Thoracic aorta (tissue), 2 donors: ENCODE data around the gene EIPR1. TPM values are rescaled to one million over a fixed set of nuclear protein-coding genes. Genes with fewer than 3 reads are reported as not detected.

Experiments
- ATAC-seq: fragments of 150-250 bp; one replicate; pipeline ENCODE4 v1.8.0; 2017; ENCODE audit warnings: low read depth; ENCODE audit not compliant: insufficient number of reproducible peaks, low FRiP score
- DNase-seq: peaks from one replicate; pipeline ENCODE4 v3.0.0-alpha.2; 2020; ENCODE audit warnings: low spot score
- H3K27ac ChIP-seq, 2 donors: fragments of 200-600 bp; sonication (generic); 1 replicate in 1 of 2; 2 replicates in 1 of 2; pipeline ENCODE4 v1.5.1; 2016; ENCODE audit warnings: mild to moderate bottlenecking in 2 of 2, moderate library complexity in 2 of 2
- H3K27me3 ChIP-seq: fragments of 200-600 bp; sonication (generic); replicated peaks from 2 replicates; pipeline ENCODE4 v1.6.0; 2016; ENCODE audit warnings: mild to moderate bottlenecking; ENCODE audit not compliant: insufficient read depth
- H3K36me3 ChIP-seq: fragments of 200-600 bp; sonication (generic); one replicate; pipeline ENCODE4 v1.5.1; 2016
- H3K4me1 ChIP-seq, 2 donors: fragments of 200-600 bp; sonication (generic); 1 replicate in 1 of 2; 2 replicates in 1 of 2; pipeline versions ENCODE4 v1.5.1 to v1.6.0; 2016; ENCODE audit warnings: low read depth in 2 of 2, mild to moderate bottlenecking in 1 of 2; ENCODE audit not compliant: control insufficient read depth in 1 of 2
- H3K4me3 ChIP-seq: fragments of 200-600 bp; sonication (generic); 2 replicates; pipeline ENCODE4 v1.5.1; 2016; ENCODE audit warnings: mild to moderate bottlenecking
- H3K9me3 ChIP-seq: fragments of 200-600 bp; sonication (generic); 2 replicates; pipeline ENCODE4 v1.5.1; 2016
- CTCF ChIP-seq: fragments of 200-600 bp; sonication (generic); IDR thresholded peaks from one replicate; pipeline ENCODE4 v1.5.1; 2019; ENCODE audit warnings: antibody characterized with exemption
- total RNA-seq, 2 donors: library from RNA; depleted of rRNA; stranded (reverse); fragments of >200 nt; gene quantifications; one replicate each; pipeline versions ENCODE4 v1.1.0 to v1.2.3, GENCODE V29; 2016

The EIPR1 gene
- total RNA-seq, 2 donors from 2014 or later = 17.9 to 40.6 TPM

- H3K27ac ChIP-seq = no peak overlapping the region
Observed at GRCh38 chr2:3283206-3283605, 94.4 kb downstream of the EIPR1 start.

GRCh38 chr2:3282056-3282998 lies 95.3 kb downstream of the EIPR1 start:
- Histone ChIP-seq H3K27me3 (no peaks in the 10 kb centered on the region), H3K36me3 (no peaks in the 10 kb centered on the region), H3K9me3 (no peaks in the 10 kb centered on the region), H3K4me1 (no peaks in the 10 kb centered on the region), H3K4me3 (no peak overlapping the region), H3K27ac (no peak overlapping the region)
- no peak for ATAC-seq
- no peak for TF ChIP-seq CTCF
- no peak for DNase-seq

More at GRCh38 chr2:3283206-3283605, 94.4 kb downstream of the EIPR1 start:
- no peak for ATAC-seq
- Histone ChIP-seq H3K4me1 (no peaks in the 10 kb centered on the region), H3K27me3 (no peaks in the 10 kb centered on the region), H3K4me3 (no peak overlapping the region), H3K9me3 (no peaks in the 10 kb centered on the region), H3K36me3 (no peaks in the 10 kb centered on the region)
- DNase-seq = no peak
- TF ChIP-seq CTCF = no peak

- no peak for DNase-seq
- no peaks in the 10 kb centered on the region for H3K36me3 ChIP-seq
- H3K9me3 ChIP-seq = peaks cover 2% of the 10 kb centered on the region
- no peak for ATAC-seq
- no peak overlapping the region for H3K27ac ChIP-seq
- H3K4me3 ChIP-seq = no peak overlapping the region
- H3K4me1 ChIP-seq = no peaks in the 10 kb centered on the region
- H3K27me3 ChIP-seq = no peaks in the 10 kb centered on the region
- no peak for TF ChIP-seq CTCF
Observed at GRCh38 chr2:3280683-3281520, 96.7 kb downstream of the EIPR1 start.

- Histone ChIP-seq H3K27ac (no peak overlapping the region), H3K36me3 (no peaks in the 10 kb centered on the region), H3K9me3 (peaks cover 5% of the 10 kb centered on the region), H3K4me1 (no peaks in the 10 kb centered on the region), H3K27me3 (no peaks in the 10 kb centered on the region), H3K4me3 (no peak overlapping the region)
- DNase-seq (no peak), ATAC-seq (no peak)
- TF ChIP-seq CTCF = no peak
Observed at GRCh38 chr2:3280197-3280596, 97.4 kb downstream of the EIPR1 start.
